ENCODE results near the gene MC1R.
"Not testable (repeated sequence)": the region's sequence is repeated elsewhere in the genome, so short reads cannot be mapped to it uniquely, and the experiment has no call there.

GRCh38 chr16:89935620-89936019 lies 17.0 kb downstream of the MC1R start:
- TF ChIP-seq CTCF (IDR thresholded peaks at IDR 0.05; ENCODE audit: insufficient read depth, low read depth, low read length); EZH2 (IDR thresholded peaks at IDR 0.05; ENCODE audit: insufficient read depth, low read length): not testable (repeated sequence)
